HAP-1 (cell line): ENCODE results near the gene TFPI2.
A peak's percentile ranks its signal among the peaks of the same experiment; 100 is the strongest.

Experiments
- DNase-seq, 2 experiments: peaks; one replicate each; pipeline ENCODE4 v3.0.0-alpha.2; 2016 to 2020; ENCODE audit warnings: low spot score in 2 of 2
- H3K27me3 ChIP-seq: fragments of 250-450 bp; sonication (Bioruptor Pico); 2 replicates; pipeline ENCODE4 v1.5.1; 2020; ENCODE audit warnings: low read depth, mild to moderate bottlenecking, moderate library complexity
- H3K36me3 ChIP-seq: fragments of 250-450 bp; sonication (Bioruptor Pico); replicated peaks from 2 replicates; pipeline ENCODE4 v1.5.1; 2020; ENCODE audit warnings: mild to moderate bottlenecking
- H3K4me1 ChIP-seq: fragments of 250-450 bp; sonication (Bioruptor Pico); 2 replicates; pipeline ENCODE4 v1.5.1; 2020; ENCODE audit warnings: mild to moderate bottlenecking
- H3K4me3 ChIP-seq: fragments of 250-450 bp; sonication (Bioruptor Pico); 2 replicates; pipeline ENCODE4 v1.5.1; 2020; ENCODE audit warnings: mild to moderate bottlenecking, moderate library complexity
- H3K9me3 ChIP-seq: fragments of 250-450 bp; sonication (Bioruptor Pico); 2 replicates; pipeline ENCODE4 v1.5.1; 2020; ENCODE audit warnings: mild to moderate bottlenecking, moderate library complexity
- in situ Hi-C: fragments of 300-500 bp; cut with MboI; formaldehyde crosslinking; loops from 3 replicates; pipeline ENCODE4 v1.14.3; 2020; ENCODE audit warnings: low sequenced_read_pairs, inconsistent platforms, mixed read lengths

TFPI2 gene

GRCh38 chr7:93894426-93894825 is 3.9 kb upstream of the TFPI2 start:
- no peaks in the 10 kb centered on the region for H3K36me3 ChIP-seq
- DNase-seq, result no peak
- peaks cover 23% of the 10 kb centered on the region for H3K27me3 ChIP-seq
- no peaks in the 10 kb centered on the region for H3K4me1 ChIP-seq
- in situ Hi-C loops, result no loop called here
- no peak overlapping the region for H3K4me3 ChIP-seq
- no peaks in the 10 kb centered on the region for H3K9me3 ChIP-seq

DNA sequence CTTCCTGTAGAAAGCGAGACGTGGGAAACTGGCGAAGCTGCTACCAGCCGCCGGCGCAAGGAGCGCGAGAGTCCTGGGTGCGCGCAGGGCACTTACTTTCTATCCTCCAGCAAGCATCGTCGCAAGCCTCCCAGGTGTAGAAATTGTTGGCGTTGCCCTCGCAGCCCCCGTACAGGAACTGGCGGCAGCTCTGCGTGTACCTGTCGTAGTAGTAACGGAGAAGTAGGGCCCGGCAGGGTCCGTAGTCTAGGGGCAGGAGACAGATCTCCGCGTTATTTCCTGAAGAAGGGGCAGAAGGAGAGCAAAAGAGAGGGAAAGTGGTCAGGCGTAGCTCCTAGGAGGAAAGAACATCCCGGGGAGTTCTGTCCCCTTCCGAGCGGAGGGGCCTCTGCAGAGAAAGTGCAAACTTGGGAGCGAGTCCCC is 501 bp downstream of the TFPI2 start:
- Histone ChIP-seq H3K27me3 (peaks cover 39% of the 10 kb centered on the region), H3K4me1 (no peaks in the 10 kb centered on the region), H3K9me3 (no peaks in the 10 kb centered on the region), H3K36me3 (no peaks in the 10 kb centered on the region), H3K4me3 (peak overlapping the region; percentile 30)
- in situ Hi-C loops, result no loop called here
- peak in 1 of 2 experiments; percentile 27 for DNase-seq

- in situ Hi-C loops, result no loop called here
- Histone ChIP-seq H3K4me1 (no peaks in the 10 kb centered on the region), H3K36me3 (no peaks in the 10 kb centered on the region), H3K27me3 (peaks cover 39% of the 10 kb centered on the region), H3K9me3 (no peaks in the 10 kb centered on the region), H3K4me3 (no peak overlapping the region)
- no peak for DNase-seq
These were observed 1.3 kb downstream of the TFPI2 start for GRCh38 chr7:93889261-93889660.

- Histone ChIP-seq H3K9me3 (no peaks in the 10 kb centered on the region; the same call in 1 of the 2 replicates), H3K27me3 (peaks cover 17% of the 10 kb centered on the region), H3K36me3 (no peaks in the 10 kb centered on the region), H3K4me3 (no peak overlapping the region), H3K4me1 (no peaks in the 10 kb centered on the region)
- no peak for DNase-seq
- in situ Hi-C loops, result no loop called here
These were observed 6.0 kb downstream of the TFPI2 start for GRCh38 chr7:93884541-93884940.

GRCh38 chr7:93883917-93884345 is 6.6 kb downstream of the TFPI2 start:
- no peak for DNase-seq
- Histone ChIP-seq H3K27me3 (peaks cover 12% of the 10 kb centered on the region; the same call in 1 of the 2 replicates), H3K9me3 (no peaks in the 10 kb centered on the region; the same call in 1 of the 2 replicates), H3K4me1 (no peaks in the 10 kb centered on the region), H3K36me3 (no peaks in the 10 kb centered on the region), H3K4me3 (no peak overlapping the region)
- in situ Hi-C loops, result no loop called here

DNA sequence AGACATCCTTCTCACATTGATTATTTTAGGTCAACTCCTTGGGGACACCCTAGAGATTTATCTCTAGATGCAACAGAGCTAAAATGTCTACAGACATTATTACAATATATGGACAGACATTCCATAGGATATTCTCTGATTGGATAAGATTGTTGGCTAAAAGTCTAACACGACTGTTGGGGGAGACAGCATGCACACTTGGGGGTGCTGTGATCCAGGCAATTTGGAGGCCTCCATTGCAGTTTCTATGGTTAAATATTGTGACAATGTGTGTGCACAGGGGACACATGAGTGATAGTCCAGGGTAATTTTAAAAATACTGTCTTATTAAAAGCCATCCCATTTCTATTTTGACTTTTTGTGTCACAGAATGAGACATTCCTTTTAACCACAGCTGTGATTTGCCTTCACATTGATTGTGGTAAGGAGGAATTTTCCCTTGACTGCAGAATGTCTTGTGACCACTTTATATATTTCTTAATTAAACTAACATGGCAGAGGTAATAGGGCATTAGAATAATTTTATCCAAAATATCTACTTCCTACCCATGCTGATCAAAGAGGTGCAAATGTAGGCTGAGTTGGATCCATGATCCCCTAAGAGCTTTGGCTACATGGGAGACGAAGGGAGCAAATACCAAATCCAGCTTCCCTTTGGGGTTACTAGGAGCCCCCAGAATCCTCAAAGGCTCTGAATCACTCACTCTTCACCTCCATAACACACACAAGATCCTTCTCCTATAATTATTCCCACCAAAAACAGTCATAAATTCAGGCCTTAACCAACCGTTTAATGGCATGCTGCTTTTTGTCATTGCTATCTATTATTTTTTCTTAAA is 7.3 kb downstream of the TFPI2 start:
- no peak for DNase-seq
- no peaks in the 10 kb centered on the region; the same call in 1 of the 2 replicates for H3K9me3 ChIP-seq
- in situ Hi-C loops, result no loop called here
- no peak overlapping the region for H3K4me3 ChIP-seq
- no peaks in the 10 kb centered on the region for H3K36me3 ChIP-seq
- H3K27me3 ChIP-seq, result peaks cover 12% of the 10 kb centered on the region; the same call in 1 of the 2 replicates
- H3K4me1 ChIP-seq, result no peaks in the 10 kb centered on the region

- in situ Hi-C loops, result no loop called here
- DNase-seq, result no peak
- Histone ChIP-seq H3K9me3 (no peaks in the 10 kb centered on the region; the same call in 1 of the 2 replicates), H3K36me3 (no peaks in the 10 kb centered on the region), H3K27me3 (peaks cover 12% of the 10 kb centered on the region; the same call in 1 of the 2 replicates), H3K4me1 (no peaks in the 10 kb centered on the region), H3K4me3 (no peak overlapping the region)
These were observed 8.1 kb downstream of the TFPI2 start for GRCh38 chr7:93882468-93882867.

DNA sequence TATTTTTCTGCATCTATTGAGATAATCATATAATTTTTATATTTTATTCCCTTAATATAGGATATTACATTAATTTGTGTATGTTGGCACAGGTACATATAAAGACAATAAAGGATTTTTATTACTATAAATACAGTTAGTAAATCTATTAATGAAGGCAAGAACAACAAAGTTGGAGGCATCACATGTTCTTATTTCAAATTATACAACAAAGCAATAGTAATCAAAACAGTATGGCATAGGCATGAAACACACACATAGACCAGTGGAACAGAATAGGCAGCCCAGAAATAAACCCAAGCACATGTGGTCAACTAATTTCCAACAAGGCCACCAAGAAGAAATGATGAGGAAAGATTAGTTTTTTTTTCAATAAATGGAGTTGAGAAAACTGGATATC is 11.2 kb downstream of the TFPI2 start:
- Histone ChIP-seq H3K4me3 (no peak overlapping the region), H3K36me3 (no peaks in the 10 kb centered on the region), H3K4me1 (no peaks in the 10 kb centered on the region; the same call in 1 of the 2 replicates), H3K9me3 (peaks cover under 1% of the 10 kb centered on the region; the same call in 1 of the 2 replicates), H3K27me3 (no peaks in the 10 kb centered on the region)
- in situ Hi-C loops, result no loop called here
- no peak for DNase-seq

DNA sequence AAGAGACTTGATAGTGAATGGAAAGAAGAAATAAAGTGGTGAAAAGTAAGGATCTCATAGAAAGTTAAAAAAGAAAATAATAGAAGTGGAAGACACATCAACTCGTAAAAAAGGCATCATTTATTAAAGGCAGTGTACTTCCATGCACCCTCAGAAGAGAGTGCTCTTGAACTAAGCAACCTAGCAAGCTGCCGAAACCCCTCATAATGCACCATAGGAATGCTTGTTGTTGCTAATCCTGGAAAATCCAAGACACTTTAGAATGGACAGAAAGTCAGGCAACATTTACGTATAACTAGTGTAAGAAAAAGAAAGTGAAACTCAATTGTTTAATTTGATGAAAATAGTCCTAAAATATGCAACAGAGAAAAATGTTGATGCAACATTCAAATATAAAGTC is 12.8 kb downstream of the TFPI2 start:
- in situ Hi-C loops, result no loop called here
- no peak for DNase-seq
- peaks cover 7% of the 10 kb centered on the region for H3K4me1 ChIP-seq
- H3K27me3 ChIP-seq, result no peaks in the 10 kb centered on the region
- H3K9me3 ChIP-seq, result peaks cover 2% of the 10 kb centered on the region; the same call in 1 of the 2 replicates
- no peak overlapping the region for H3K4me3 ChIP-seq
- H3K36me3 ChIP-seq, result no peaks in the 10 kb centered on the region

GRCh38 chr7:93873998-93874574 is 16.5 kb downstream of the TFPI2 start:
- in situ Hi-C loops, result no loop called here
- Histone ChIP-seq H3K27me3 (no peaks in the 10 kb centered on the region), H3K4me1 (peaks cover 7% of the 10 kb centered on the region), H3K4me3 (no peak overlapping the region), H3K36me3 (no peaks in the 10 kb centered on the region), H3K9me3 (0 out of 2 replicates have a peak, but pooled peaks cover 2% of the 10 kb centered on the region)
- peak; percentile 52 to 66 for DNase-seq

- Histone ChIP-seq H3K4me1 (no peaks in the 10 kb centered on the region), H3K4me3 (no peak overlapping the region), H3K9me3 (no peaks in the 10 kb centered on the region), H3K36me3 (no peaks in the 10 kb centered on the region), H3K27me3 (peaks cover 4% of the 10 kb centered on the region; the same call in 1 of the 2 replicates)
- DNase-seq, result no peak
- in situ Hi-C loops, result no loop called here
These were observed 23.7 kb downstream of the TFPI2 start for GRCh38 chr7:93866886-93867285.

DNA sequence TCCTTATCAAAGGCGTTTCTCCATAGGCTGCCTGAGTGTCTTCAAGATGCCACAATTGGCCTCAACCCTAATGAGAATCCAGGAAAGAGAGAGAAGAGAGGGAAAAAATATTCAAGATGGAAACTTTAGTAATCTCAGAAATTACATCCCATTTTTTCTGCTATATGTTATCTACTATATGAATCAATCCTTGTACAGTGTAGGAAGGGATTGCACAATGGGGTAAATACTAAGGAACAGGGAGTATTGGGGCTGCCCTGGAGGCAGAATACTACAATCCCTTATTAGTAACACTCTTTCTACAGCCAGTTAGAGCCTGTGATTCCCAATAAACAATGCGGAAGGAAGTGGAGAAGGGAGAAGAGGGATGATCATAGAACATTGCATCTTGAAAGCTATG is 27.9 kb downstream of the TFPI2 start:
- peaks cover 6% of the 10 kb centered on the region; the same call in 1 of the 2 replicates for H3K27me3 ChIP-seq
- H3K9me3 ChIP-seq, result no peaks in the 10 kb centered on the region
- no peak overlapping the region for H3K4me3 ChIP-seq
- H3K36me3 ChIP-seq, result no peaks in the 10 kb centered on the region
- DNase-seq, result no peak
- H3K4me1 ChIP-seq, result no peaks in the 10 kb centered on the region
- in situ Hi-C loops, result no loop called here

DNA sequence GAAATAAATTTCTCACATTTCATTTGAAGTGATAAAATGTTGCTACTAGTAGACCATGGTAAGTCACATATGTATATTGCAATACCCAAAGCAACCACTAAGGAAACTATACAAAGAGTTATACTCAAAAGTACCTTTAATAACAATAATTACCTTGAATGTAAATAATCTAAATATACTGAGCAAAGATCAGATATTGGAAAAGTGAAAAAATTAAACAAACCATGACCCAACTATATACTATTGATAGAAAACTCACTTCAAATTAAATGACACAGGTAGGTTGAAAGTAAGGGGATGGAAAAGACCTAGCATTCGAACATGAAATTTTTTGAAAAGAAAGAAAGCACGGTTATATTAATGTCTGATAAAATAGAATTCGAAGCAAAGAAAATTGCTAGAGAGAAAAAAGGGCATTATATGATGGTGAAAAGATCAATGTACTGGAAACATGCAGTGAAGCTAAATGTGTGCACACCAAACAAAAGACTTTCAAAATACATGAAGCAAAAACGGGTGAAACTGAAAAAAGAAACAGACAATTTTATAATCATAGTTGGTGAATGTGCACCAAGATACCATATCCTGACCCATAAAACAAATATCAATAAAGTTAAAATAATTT is 29.1 kb downstream of the TFPI2 start:
- no peak for DNase-seq
- H3K9me3 ChIP-seq, result no peaks in the 10 kb centered on the region
- peaks cover 6% of the 10 kb centered on the region; the same call in 1 of the 2 replicates for H3K27me3 ChIP-seq
- no peaks in the 10 kb centered on the region for H3K36me3 ChIP-seq
- H3K4me1 ChIP-seq, result no peaks in the 10 kb centered on the region
- no peak overlapping the region for H3K4me3 ChIP-seq
- in situ Hi-C loops, result no loop called here

DNA sequence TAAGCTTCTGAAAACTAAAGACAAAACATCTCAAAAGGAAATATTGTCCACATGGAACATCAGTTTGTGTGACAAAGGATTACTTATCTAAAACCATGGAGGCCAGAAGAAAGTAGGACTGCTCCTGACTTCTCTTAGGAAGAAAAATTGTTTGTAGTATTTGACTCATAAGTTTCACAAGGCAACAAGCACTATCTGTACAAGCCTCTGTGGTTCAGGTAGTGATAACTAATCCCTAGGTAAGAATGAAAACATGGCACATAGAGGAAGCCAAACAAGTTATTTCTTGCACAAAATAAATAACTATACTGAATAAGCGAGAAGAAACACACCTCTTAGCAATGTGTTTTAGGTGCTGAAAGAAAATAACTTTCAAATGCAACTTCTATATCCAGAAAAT is 30.3 kb downstream of the TFPI2 start:
- H3K4me1 ChIP-seq, result no peaks in the 10 kb centered on the region
- no peaks in the 10 kb centered on the region for H3K9me3 ChIP-seq
- in situ Hi-C loops, result no loop called here
- H3K27me3 ChIP-seq, result peaks cover 6% of the 10 kb centered on the region; the same call in 1 of the 2 replicates
- no peak overlapping the region for H3K4me3 ChIP-seq
- no peak for DNase-seq
- no peaks in the 10 kb centered on the region for H3K36me3 ChIP-seq
